ENCODE results near the gene CRTC2. TPM values are rescaled to one million over a fixed set of nuclear protein-coding genes. Genes with fewer than 3 reads are reported as not detected.

The CRTC2 gene
- total RNA-seq, 1 donor from 2014 or later = 247 TPM

GRCh38 chr1:153973071-153973470 is 14.7 kb upstream of the CRTC2 start:
- H3K4me1 Mint-ChIP-seq = peaks cover 39% of the 10 kb centered on the region
- TF ChIP-seq CTCF (IDR thresholded peaks at IDR 0.05) = no peak
- ChIA-PET CTCF (no interaction called here), POLR2A (interaction anchor here (1.4 to 2.0 kb wide), 2 partner anchors 10 to 12 kb away, joined by 5 to 8 read pairs; partner anchors contain the start of gene SLC39A1)
- DNase-seq (no peak), ATAC-seq (ENCODE audit: low read depth) (no peak)
- peaks cover 48% of the 10 kb centered on the region for H3K36me3 Mint-ChIP-seq (ENCODE audit: low read depth)
- intact Hi-C loops (cut with micrococcal nuclease) = no loop called here
- H3K4me3 Mint-ChIP-seq = no peak overlapping the region
- H3K27me3 Mint-ChIP-seq = no peaks in the 10 kb centered on the region
- H3K27ac Mint-ChIP-seq = peak overlapping the region; percentile 68
- H3K9me3 Mint-ChIP-seq = no peaks in the 10 kb centered on the region

GRCh38 chr1:153970346-153970745 is 11.9 kb upstream of the CRTC2 start:
- H3K9me3 Mint-ChIP-seq = no peaks in the 10 kb centered on the region
- intact Hi-C loops (cut with micrococcal nuclease) = no loop called here
- peaks cover 42% of the 10 kb centered on the region for H3K4me1 Mint-ChIP-seq
- no peak overlapping the region for H3K4me3 Mint-ChIP-seq
- DNase-seq = no peak
- ATAC-seq (ENCODE audit: low read depth) = no peak
- ChIA-PET CTCF (interaction anchor here (1.0 kb wide), 1 partner anchor 16 kb away, joined by 4 read pairs; the partner anchor contains the start of gene RAB13), POLR2A (interaction anchor here (0.6 to 2.1 kb wide), 6 partner anchors 8 to 305 kb away, joined by 3 to 9 read pairs (median 4); partner anchors contain the start of gene RAB13)
- H3K27me3 Mint-ChIP-seq = no peaks in the 10 kb centered on the region
- H3K27ac Mint-ChIP-seq = no peak overlapping the region
- no peak for TF ChIP-seq CTCF (IDR thresholded peaks at IDR 0.05)
- peaks cover 40% of the 10 kb centered on the region for H3K36me3 Mint-ChIP-seq (ENCODE audit: low read depth)

- Mint-ChIP-seq H3K27me3 (no peaks in the 10 kb centered on the region), H3K4me3 (peak overlapping the region; percentile 96), H3K36me3 (ENCODE audit: low read depth) (peaks cover 30% of the 10 kb centered on the region), H3K27ac (no peak overlapping the region), H3K4me1 (peaks cover 49% of the 10 kb centered on the region), H3K9me3 (no peaks in the 10 kb centered on the region)
- intact Hi-C loops (cut with micrococcal nuclease) = no loop called here
- CTCF ChIA-PET = interaction anchor here (3.5 to 4.1 kb wide), 2 partner anchors 17 to 23 kb away, joined by 26 to 28 read pairs; partner anchors contain the start of genes DENND4B and RAB13
- no peak for TF ChIP-seq CTCF (IDR thresholded peaks at IDR 0.05)
- ATAC-seq (ENCODE audit: low read depth) = no peak
- no peak for DNase-seq
- POLR2A ChIA-PET = interaction anchor here (0.5 to 8.2 kb wide), 8 partner anchors 9 to 639 kb away, joined by 4 to 230 read pairs (median 44); partner anchors contain the start of genes CRTC2, DENND4B, JTB and RAB13
Measured at GRCh38 chr1:153968972-153969371, 10.6 kb upstream of the CRTC2 start.

- ATAC-seq (ENCODE audit: low read depth) (no peak), DNase-seq (no peak)
- ChIA-PET POLR2A (interaction anchor here (0.5 to 8.2 kb wide), 12 partner anchors 9 to 640 kb away, joined by 3 to 230 read pairs (median 37); partner anchors contain the start of genes CHTOP, CRTC2, DENND4B and GATAD2B), CTCF (interaction anchor here (0.9 to 4.1 kb wide), 7 partner anchors 8 to 72 kb away, joined by 3 to 28 read pairs (median 14); partner anchors contain the start of genes CRTC2, DENND4B, JTB and RAB13)
- no peaks in the 10 kb centered on the region for H3K9me3 Mint-ChIP-seq
- H3K36me3 Mint-ChIP-seq (ENCODE audit: low read depth) = peaks cover 29% of the 10 kb centered on the region
- peaks cover 53% of the 10 kb centered on the region for H3K4me1 Mint-ChIP-seq
- intact Hi-C loops (cut with micrococcal nuclease) = no loop called here
- TF ChIP-seq CTCF (IDR thresholded peaks at IDR 0.05) = no peak
- H3K27ac Mint-ChIP-seq = peak overlapping the region; percentile 97
- peak overlapping the region; percentile 96 for H3K4me3 Mint-ChIP-seq
- no peaks in the 10 kb centered on the region for H3K27me3 Mint-ChIP-seq
Measured at GRCh38 chr1:153968408-153968807, 10.0 kb upstream of the CRTC2 start.

- no peak for TF ChIP-seq CTCF (IDR thresholded peaks at IDR 0.05)
- DNase-seq (no peak), ATAC-seq (ENCODE audit: low read depth) (no peak)
- Mint-ChIP-seq H3K4me1 (peaks cover 56% of the 10 kb centered on the region), H3K9me3 (no peaks in the 10 kb centered on the region), H3K27me3 (no peaks in the 10 kb centered on the region), H3K27ac (peak overlapping the region; percentile 97), H3K36me3 (ENCODE audit: low read depth) (peaks cover 29% of the 10 kb centered on the region), H3K4me3 (peak overlapping the region; percentile 96)
- intact Hi-C loops (cut with micrococcal nuclease) = loop anchor here (1.0 kb wide), 5 partner anchors 9 to 45 kb away; partner anchors contain the start of genes CRTC2, DENND4B and JTB
- POLR2A ChIA-PET = interaction anchor here (0.5 to 8.2 kb wide), 21 partner anchors 10 to 1508 kb away, joined by 3 to 230 read pairs (median 8); partner anchors contain the start of genes CHTOP, CRTC2, DENND4B and GATAD2B
- CTCF ChIA-PET = interaction anchor here (0.6 to 4.1 kb wide), 10 partner anchors 9 to 291 kb away, joined by 3 to 28 read pairs (median 6); partner anchors contain the start of genes CRTC2, DENND4B, JTB and RAB13
Measured at GRCh38 chr1:153968000-153968363, 9.6 kb upstream of the CRTC2 start.
